ENCODE data around the gene NPB.

GRCh38 chr17:81932333-81932983 lies 30.4 kb downstream of the NPB start:
- TF ChIP-seq CTCF (IDR thresholded peaks at IDR 0.05; ENCODE audit: low read depth, low read length, poor library complexity, severe bottlenecking) (no peak), EZH2phosphoT487 (IDR thresholded peaks at IDR 0.05; ENCODE audit: borderline replicate concordance, low read length) (no peak)

All from DOHH2 (cell line).